ENCODE data around the gene POR. TPM values are rescaled to one million over a fixed set of nuclear protein-coding genes. Genes with fewer than 3 reads are reported as not detected.

Gene POR
- total RNA-seq, 1 donor from 2014 or later: 232 TPM

DNA sequence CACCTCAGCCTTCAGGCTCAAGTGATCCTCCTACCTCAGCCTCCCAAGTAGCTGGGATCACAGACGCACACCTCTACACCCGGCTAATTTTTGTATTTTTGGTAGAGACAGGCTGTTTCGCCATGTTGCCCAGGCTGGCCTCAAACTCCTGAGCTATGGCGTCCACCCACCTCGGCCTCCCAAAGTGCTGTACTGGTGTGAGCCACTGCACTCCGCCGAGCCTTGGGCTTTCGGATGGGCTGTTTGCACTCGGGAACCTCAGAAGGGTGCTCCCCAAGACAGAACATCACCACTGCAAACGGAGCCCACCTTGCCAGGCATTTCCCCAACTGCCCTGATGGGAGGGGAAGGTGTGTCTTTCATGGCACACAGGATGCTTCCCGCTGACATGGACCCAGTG, 52.1 kb downstream of the POR start:
- Histone ChIP-seq H3K36me3 (peaks cover 17% of the 10 kb centered on the region), H3K27ac (peak overlapping the region; percentile 70), H3K4me3 (no peak overlapping the region), H3K27me3 (no peaks in the 10 kb centered on the region), H3K9me3 (no peaks in the 10 kb centered on the region), H3K4me1 (peaks cover 46% of the 10 kb centered on the region)
- ATAC-seq: no peak
- DNase-seq: no peak
- intact Hi-C loops (cut with DNase I): no loop called here
- TF ChIP-seq, protein P1, sequence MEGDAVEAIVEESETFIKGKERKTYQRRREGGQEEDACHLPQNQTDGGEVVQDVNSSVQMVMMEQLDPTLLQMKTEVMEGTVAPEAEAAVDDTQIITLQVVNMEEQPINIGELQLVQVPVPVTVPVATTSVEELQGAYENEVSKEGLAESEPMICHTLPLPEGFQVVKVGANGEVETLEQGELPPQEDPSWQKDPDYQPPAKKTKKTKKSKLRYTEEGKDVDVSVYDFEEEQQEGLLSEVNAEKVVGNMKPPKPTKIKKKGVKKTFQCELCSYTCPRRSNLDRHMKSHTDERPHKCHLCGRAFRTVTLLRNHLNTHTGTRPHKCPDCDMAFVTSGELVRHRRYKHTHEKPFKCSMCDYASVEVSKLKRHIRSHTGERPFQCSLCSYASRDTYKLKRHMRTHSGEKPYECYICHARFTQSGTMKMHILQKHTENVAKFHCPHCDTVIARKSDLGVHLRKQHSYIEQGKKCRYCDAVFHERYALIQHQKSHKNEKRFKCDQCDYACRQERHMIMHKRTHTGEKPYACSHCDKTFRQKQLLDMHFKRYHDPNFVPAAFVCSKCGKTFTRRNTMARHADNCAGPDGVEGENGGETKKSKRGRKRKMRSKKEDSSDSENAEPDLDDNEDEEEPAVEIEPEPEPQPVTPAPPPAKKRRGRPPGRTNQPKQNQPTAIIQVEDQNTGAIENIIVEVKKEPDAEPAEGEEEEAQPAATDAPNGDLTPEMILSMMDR (IDR thresholded peaks at IDR 0.05): no peak

DNA sequence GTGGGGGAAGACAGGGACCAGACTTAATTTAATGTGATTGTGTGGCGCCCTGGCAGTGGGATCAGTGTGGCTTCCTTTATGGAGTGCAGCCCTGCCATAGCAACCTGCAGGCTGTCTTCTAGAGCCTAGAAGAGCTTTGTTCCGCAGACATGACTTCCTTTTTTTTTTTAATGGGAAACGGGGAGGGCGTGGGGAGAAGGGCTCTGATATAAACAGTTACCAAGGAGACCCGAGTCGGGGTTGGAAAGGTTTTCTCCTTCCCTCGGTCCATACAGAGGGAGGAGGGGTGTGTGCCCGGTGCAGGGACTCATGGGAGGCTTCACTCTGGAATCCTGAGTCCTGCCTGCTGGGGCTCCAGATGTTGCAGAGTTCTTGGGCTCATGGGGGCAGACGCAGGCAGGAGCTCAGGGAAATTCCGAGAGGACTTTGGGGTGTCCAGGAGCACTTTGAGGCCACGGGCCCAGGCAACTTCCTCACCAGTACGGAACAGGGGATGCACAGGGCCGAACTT, 52.6 kb downstream of the POR start:
- no peaks in the 10 kb centered on the region for H3K27me3 ChIP-seq
- peak overlapping the region; percentile 6 for H3K4me3 ChIP-seq
- ATAC-seq (peak; percentile 42), DNase-seq (no peak)
- peak overlapping the region; percentile 70 for H3K27ac ChIP-seq
- peaks cover 48% of the 10 kb centered on the region for H3K4me1 ChIP-seq
- no peaks in the 10 kb centered on the region for H3K9me3 ChIP-seq
- intact Hi-C loops (cut with DNase I): no loop called here
- TF ChIP-seq, protein P1 (IDR thresholded peaks at IDR 0.05): no peak
- H3K36me3 ChIP-seq: peaks cover 19% of the 10 kb centered on the region

DNA sequence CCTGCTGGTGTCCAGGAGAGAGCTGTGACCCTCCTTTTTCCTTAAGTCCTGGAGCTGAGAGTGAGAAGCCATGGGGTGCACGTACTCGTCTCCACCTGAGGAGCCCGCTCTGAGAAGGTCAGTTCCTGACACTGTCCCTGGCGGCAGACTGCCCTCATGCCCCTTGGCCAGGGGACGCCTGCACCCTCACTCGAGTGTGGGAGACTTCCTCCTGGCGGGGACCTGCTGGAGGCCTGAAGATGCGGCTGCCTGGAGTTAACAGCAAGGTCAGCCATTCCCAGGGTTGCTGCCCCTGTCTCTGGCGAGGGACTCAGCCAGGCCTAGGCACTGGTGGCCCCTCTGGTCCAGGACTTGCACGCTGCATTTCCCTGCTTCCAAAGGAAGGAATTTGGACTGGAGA, 53.1 kb downstream of the POR start:
- no peaks in the 10 kb centered on the region for H3K27me3 ChIP-seq
- DNase-seq: no peak
- peak overlapping the region; percentile 6 for H3K4me3 ChIP-seq
- TF ChIP-seq, protein P1 (IDR thresholded peaks at IDR 0.05): no peak
- intact Hi-C loops (cut with DNase I): no loop called here
- peaks cover 23% of the 10 kb centered on the region for H3K36me3 ChIP-seq
- no peaks in the 10 kb centered on the region for H3K9me3 ChIP-seq
- peak overlapping the region; percentile 70 for H3K27ac ChIP-seq
- ATAC-seq: no peak
- peaks cover 47% of the 10 kb centered on the region for H3K4me1 ChIP-seq

DNA sequence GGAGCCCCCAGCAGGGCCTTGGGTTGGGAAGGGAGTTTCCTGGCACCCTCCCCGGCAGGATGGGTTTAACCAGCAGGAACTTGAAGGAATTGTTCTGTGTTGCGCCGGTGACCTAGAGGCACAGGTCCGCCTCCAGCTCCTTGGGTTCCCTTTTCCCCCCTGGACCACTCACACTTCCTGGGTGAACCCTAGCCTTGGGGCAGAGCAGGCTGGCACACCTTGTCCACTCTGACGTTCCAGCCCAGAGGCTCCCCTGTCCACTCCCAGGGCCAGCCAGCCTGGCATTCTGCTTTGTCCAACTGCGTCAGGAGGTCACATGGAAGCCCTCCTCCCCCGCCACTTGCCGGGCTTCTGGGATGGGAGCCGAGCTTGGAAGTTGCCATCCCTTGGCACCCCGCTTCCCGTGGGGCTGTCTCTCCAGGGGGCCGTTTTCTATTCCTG, 53.6 kb downstream of the POR start:
- no peaks in the 10 kb centered on the region for H3K9me3 ChIP-seq
- H3K27ac ChIP-seq: peak overlapping the region; percentile 70
- TF ChIP-seq, protein P1 (IDR thresholded peaks at IDR 0.05): no peak
- ATAC-seq: no peak
- H3K27me3 ChIP-seq: no peaks in the 10 kb centered on the region
- peaks cover 41% of the 10 kb centered on the region for H3K4me1 ChIP-seq
- peak overlapping the region; percentile 6 for H3K4me3 ChIP-seq
- H3K36me3 ChIP-seq: peaks cover 29% of the 10 kb centered on the region
- no peak for DNase-seq
- intact Hi-C loops (cut with DNase I): no loop called here

DNA sequence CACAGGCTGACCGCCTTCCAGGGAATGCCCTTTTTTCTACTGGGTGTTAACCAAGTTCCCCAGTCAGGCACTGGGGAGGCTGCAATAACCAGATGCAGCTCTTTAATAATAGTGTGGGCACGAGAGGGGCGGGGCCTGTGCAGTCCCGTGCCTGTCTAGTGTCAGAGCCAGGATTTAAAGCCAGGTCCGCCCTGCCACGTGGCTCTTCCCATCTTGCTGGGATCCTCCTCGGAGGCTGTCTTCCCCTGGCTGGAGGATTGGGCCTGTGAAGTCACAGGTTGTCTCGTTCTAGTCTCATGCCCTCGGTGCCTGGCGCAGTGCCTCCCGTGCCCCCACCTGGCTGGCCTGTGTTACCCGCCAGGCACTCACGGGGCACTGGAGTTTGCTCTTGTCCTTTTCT, 54.2 kb downstream of the POR start:
- Histone ChIP-seq H3K4me1 (peaks cover 41% of the 10 kb centered on the region), H3K27ac (no peak overlapping the region), H3K36me3 (peaks cover 35% of the 10 kb centered on the region), H3K4me3 (no peak overlapping the region), H3K27me3 (no peaks in the 10 kb centered on the region), H3K9me3 (no peaks in the 10 kb centered on the region)
- no peak for DNase-seq
- intact Hi-C loops (cut with DNase I): no loop called here
- ATAC-seq: no peak
- TF ChIP-seq, protein P1 (IDR thresholded peaks at IDR 0.05): no peak
